ENCODE data around the gene MOGAT3. TPM values are rescaled to one million over a fixed set of nuclear protein-coding genes. Genes with fewer than 3 reads are reported as not detected.

Gene MOGAT3
- total and polyA plus RNA-seq, 9 of the 15 experiments (the other 6 are each of a cell fraction or from before 2014, with no cell fraction given) = 0.07 to 0.17 (median 0.13) TPM; not detected in 6

GRCh38 chr7:101216860-101217387 is 16.1 kb upstream of the MOGAT3 start (continued):
- TF ChIP-seq REST (IDR thresholded peaks at IDR 0.05; ENCODE audit: borderline replicate concordance) (no peak), REST (CRISPR knock-in tag; IDR thresholded peaks at IDR 0.05; ENCODE audit: low read depth) (0 out of 2 replicates have a peak, but pooled peaks have one; percentile 18), ZNF778 (CRISPR knock-in tag; IDR thresholded peaks at IDR 0.05) (no peak), NR4A1 (CRISPR knock-in tag; IDR thresholded peaks at IDR 0.05) (no peak), NR4A1 (tag; IDR thresholded peaks at IDR 0.05) (0 out of 2 replicates have a peak, but pooled peaks have one; percentile 36), ZNF668 (CRISPR knock-in tag; IDR thresholded peaks at IDR 0.05) (no peak), ZNF511 (CRISPR knock-in tag; IDR thresholded peaks at IDR 0.05) (peak; percentile 61; the same call in 1 of the 2 replicates), ZNF592 (IDR thresholded peaks at IDR 0.05) (peak; percentile 43), CBX1 (IDR thresholded peaks at IDR 0.05; ENCODE audit: low read depth) (no peak), UBTF (IDR thresholded peaks at IDR 0.05; ENCODE audit: borderline replicate concordance in 1 of 2, low read depth in 2 of 2, low read length in 2 of 2) (no peak), MAZ (CRISPR knock-in tag; conservative IDR thresholded peaks at IDR 0.05 in 1 of 2, IDR thresholded peaks at IDR 0.05 in 1 of 2) (no peak), BCOR (IDR thresholded peaks at IDR 0.05) (no peak)

All from K562 (cell line).